ENCODE data around the gene TRMT10C. TPM values are rescaled to one million over a fixed set of nuclear protein-coding genes. Genes with fewer than 3 reads are reported as not detected.

Gene TRMT10C
- total and polyA plus RNA-seq, 9 of the 15 experiments (the other 6 are each of a cell fraction or from before 2014, with no cell fraction given), result 48.6 to 106 (median 63.9) TPM

DNA sequence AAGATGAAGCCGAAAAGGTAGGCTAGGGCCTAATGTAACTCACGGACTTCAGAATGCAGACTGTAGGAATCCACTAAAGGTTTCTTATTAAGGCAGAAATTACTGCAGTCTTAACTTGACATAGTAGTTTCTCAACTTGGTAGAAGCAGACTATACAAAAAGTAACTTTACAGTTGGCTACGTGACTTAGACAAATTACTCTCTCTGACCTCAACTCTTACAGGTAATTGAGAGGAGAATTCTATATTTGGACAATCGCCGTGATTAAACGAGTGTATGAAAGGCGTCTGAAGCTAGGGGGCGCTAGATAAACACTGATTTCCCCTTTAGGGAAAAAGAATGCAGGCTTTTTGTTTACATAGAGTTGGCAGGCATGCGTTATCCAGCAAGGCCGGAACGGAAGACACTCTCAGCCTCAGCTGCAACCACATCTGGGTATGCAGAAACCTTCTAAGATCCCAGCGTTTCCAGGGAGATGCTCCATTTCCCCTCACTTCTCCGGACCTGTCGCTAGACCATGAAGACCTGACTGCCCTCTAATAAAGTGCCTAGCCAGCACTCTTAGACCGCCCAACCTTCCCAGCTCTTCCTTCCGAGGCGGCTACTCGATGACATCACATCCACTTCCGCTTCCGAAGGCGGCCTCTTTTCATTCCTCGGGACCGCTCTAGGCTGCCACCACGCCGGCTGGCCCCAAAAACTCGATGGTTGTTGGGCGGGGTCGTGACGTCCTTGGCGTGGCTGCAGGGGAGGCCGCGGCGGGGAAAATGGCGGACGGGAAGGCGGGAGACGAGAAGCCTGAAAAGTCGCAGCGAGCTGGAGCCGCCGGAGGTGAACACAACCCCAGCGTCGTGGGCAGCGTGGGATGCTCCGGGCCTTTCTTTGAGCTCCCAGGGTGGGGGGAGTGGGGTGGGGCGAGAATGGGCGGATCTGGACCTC is 12.1 kb downstream of the TRMT10C start, which contains the start of gene PCNP (continued):
- TF ChIP-seq KDM1A (IDR thresholded peaks at IDR 0.05), result 0 out of 4 replicates have a peak, but pooled peaks of 1 of the 2 experiments have one; percentile 15
- TF ChIP-seq STAG1 (CRISPR knock-in tag; IDR thresholded peaks at IDR 0.05; ENCODE audit: borderline replicate concordance), result no peak
- TF ChIP-seq RHOXF2B (CRISPR knock-in tag; conservative IDR thresholded peaks at IDR 0.05), result no peak
- no peak for TF ChIP-seq HNRNPH1 (optimal IDR thresholded peaks at IDR 0.05; ENCODE audit: low read depth, low read length)
- peak; percentile 48 for TF ChIP-seq SMAD1 (IDR thresholded peaks at IDR 0.05; ENCODE audit: low read depth, low read length, partially characterized antibody)
- peak; percentile 30; the same call in 1 of the 2 replicates for TF ChIP-seq ARID1B (IDR thresholded peaks at IDR 0.05)
- TF ChIP-seq, protein P1, sequence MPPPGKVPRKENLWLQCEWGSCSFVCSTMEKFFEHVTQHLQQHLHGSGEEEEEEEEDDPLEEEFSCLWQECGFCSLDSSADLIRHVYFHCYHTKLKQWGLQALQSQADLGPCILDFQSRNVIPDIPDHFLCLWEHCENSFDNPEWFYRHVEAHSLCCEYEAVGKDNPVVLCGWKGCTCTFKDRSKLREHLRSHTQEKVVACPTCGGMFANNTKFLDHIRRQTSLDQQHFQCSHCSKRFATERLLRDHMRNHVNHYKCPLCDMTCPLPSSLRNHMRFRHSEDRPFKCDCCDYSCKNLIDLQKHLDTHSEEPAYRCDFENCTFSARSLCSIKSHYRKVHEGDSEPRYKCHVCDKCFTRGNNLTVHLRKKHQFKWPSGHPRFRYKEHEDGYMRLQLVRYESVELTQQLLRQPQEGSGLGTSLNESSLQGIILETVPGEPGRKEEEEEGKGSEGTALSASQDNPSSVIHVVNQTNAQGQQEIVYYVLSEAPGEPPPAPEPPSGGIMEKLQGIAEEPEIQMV (tag; conservative IDR thresholded peaks at IDR 0.05; ENCODE audit: low read depth), result no peak
- no peak for TF ChIP-seq ZNF589 (CRISPR knock-in tag; IDR thresholded peaks at IDR 0.05; ENCODE audit: low read depth)
- TF ChIP-seq DACH1 (IDR thresholded peaks at IDR 0.05; ENCODE audit: partially characterized antibody), result no peak
- TF ChIP-seq CBX1 (IDR thresholded peaks at IDR 0.05; ENCODE audit: low read depth), result no peak; the same call in 1 of the 2 replicates
- TF ChIP-seq HDGF (IDR thresholded peaks at IDR 0.05), result no peak
- TF ChIP-seq, protein P2, sequence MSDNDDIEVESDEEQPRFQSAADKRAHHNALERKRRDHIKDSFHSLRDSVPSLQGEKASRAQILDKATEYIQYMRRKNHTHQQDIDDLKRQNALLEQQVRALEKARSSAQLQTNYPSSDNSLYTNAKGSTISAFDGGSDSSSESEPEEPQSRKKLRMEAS (CRISPR knock-in tag; IDR thresholded peaks at IDR 0.05), result peak; percentile 76
- no peak for TF ChIP-seq NFE2L1 (tag; IDR thresholded peaks at IDR 0.05; ENCODE audit: borderline replicate concordance, low read depth)
- no peak for TF ChIP-seq RBM17 (IDR thresholded peaks at IDR 0.05; ENCODE audit: borderline replicate concordance, low read depth, low read length)
- TF ChIP-seq XRCC4 (IDR thresholded peaks at IDR 0.05; ENCODE audit: extremely low read depth, insufficient read depth, insufficient read length), result no peak
- no peak for TF ChIP-seq EP300 (IDR thresholded peaks at IDR 0.05; ENCODE audit: low read length)
- TF ChIP-seq, protein P3, sequence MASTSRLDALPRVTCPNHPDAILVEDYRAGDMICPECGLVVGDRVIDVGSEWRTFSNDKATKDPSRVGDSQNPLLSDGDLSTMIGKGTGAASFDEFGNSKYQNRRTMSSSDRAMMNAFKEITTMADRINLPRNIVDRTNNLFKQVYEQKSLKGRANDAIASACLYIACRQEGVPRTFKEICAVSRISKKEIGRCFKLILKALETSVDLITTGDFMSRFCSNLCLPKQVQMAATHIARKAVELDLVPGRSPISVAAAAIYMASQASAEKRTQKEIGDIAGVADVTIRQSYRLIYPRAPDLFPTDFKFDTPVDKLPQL (IDR thresholded peaks at IDR 0.05; ENCODE audit: extremely low read depth, insufficient read length), result no peak
- TF ChIP-seq, protein P4, sequence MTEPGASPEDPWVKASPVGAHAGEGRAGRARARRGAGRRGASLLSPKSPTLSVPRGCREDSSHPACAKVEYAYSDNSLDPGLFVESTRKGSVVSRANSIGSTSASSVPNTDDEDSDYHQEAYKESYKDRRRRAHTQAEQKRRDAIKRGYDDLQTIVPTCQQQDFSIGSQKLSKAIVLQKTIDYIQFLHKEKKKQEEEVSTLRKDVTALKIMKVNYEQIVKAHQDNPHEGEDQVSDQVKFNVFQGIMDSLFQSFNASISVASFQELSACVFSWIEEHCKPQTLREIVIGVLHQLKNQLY (CRISPR knock-in tag; conservative IDR thresholded peaks at IDR 0.05), result no peak
- no peak for TF ChIP-seq PYGO2 (tag; IDR thresholded peaks at IDR 0.05)
- no peak for TF ChIP-seq ZC3H11A (IDR thresholded peaks at IDR 0.05; ENCODE audit: low read depth, low read length)
- no peak for TF ChIP-seq SREBF2 (CRISPR knock-in tag; IDR thresholded peaks at IDR 0.05)
- TF ChIP-seq ZNF76 (CRISPR knock-in tag; IDR thresholded peaks at IDR 0.05; ENCODE audit: borderline replicate concordance), result no peak
- TF ChIP-seq ASH1L (IDR thresholded peaks at IDR 0.05; ENCODE audit: borderline replicate concordance, low read depth, partially characterized antibody), result peak; percentile 62
